CD4-positive, alpha-beta T cell (primary cell): ENCODE results near the gene NR0B2. TPM values are rescaled to one million over a fixed set of nuclear protein-coding genes. Genes with fewer than 3 reads are reported as not detected.

ENCODE experiments used
- ATAC-seq: fragments of 200-7000 bp; cut with Tn5 transposase; one replicate; pipeline ENCODE4 v1.10.0; 2022; ENCODE audit warnings: mild to moderate bottlenecking; ENCODE audit not compliant: poor library complexity
- CTCF ChIA-PET: fragments of 350-600 bp; sonication (Branson Sonifier 250); formaldehyde crosslinking; loops from one replicate; lab custom pipeline; 2021; ENCODE audit warnings: antibody characterized with exemption, inconsistent platforms; lab: Charles Lee
- POLR2A ChIA-PET: fragments of 350-600 bp; sonication (Branson Sonifier 250); formaldehyde crosslinking; loops from one replicate; lab custom pipeline; 2021; ENCODE audit warnings: antibody characterized with exemption, inconsistent platforms; lab: Charles Lee
- DNase-seq, 14 experiments: peaks; one replicate each; pipeline ENCODE4 v3.0.0-alpha.2; 2013 to 2020; ENCODE audit warnings: mixed read lengths in 2 of 14
- H3K27ac ChIP-seq, 2 donors: one replicate each; pipeline versions ENCODE4 v1.5.1 to v1.7.0; 2013; ENCODE audit warnings: low read length in 2 of 2, low read depth in 1 of 2, mild to moderate bottlenecking in 1 of 2
- H3K27me3 ChIP-seq, 2 experiments: 1 replicate in 1 of 2; 2 replicates in 1 of 2; pipeline versions ENCODE4 v1.6.1 to v1.7.0; 2013; ENCODE audit warnings: low read length in 2 of 2, control low read depth in 1 of 2, mild to moderate bottlenecking in 1 of 2, moderate library complexity in 1 of 2; ENCODE audit not compliant: insufficient read depth in 2 of 2, control insufficient read depth in 1 of 2
- H3K36me3 ChIP-seq: one replicate; pipeline ENCODE4 v1.6.1; 2013; ENCODE audit warnings: low read length, control low read depth; ENCODE audit not compliant: insufficient read depth
- H3K4me1 ChIP-seq: one replicate; pipeline ENCODE4 v1.6.1; 2013; ENCODE audit warnings: low read length, control low read depth; ENCODE audit not compliant: insufficient read depth
- H3K4me3 ChIP-seq: one replicate; pipeline ENCODE4 v1.5.1; 2013; ENCODE audit warnings: mild to moderate bottlenecking, low read length, moderate library complexity
- H3K9me3 ChIP-seq, 2 experiments: 1 replicate in 1 of 2; 2 replicates in 1 of 2; pipeline versions ENCODE4 v1.6.1 to v1.7.0; 2013; ENCODE audit warnings: low read length in 2 of 2, mild to moderate bottlenecking in 2 of 2, control low read depth in 1 of 2, moderate library complexity in 1 of 2; ENCODE audit not compliant: control insufficient read depth in 1 of 2, insufficient read depth in 1 of 2
- H3K27ac Mint-ChIP-seq: one replicate; pipeline ENCODE4 v1.8.0; 2020; ENCODE audit warnings: mixed read lengths
- H3K27me3 Mint-ChIP-seq: one replicate; pipeline ENCODE4 v1.8.0; 2021; ENCODE audit warnings: mixed read lengths
- H3K36me3 Mint-ChIP-seq: one replicate; pipeline ENCODE4 v1.8.0; 2021; ENCODE audit warnings: low read depth, mixed read lengths
- H3K4me1 Mint-ChIP-seq: one replicate; pipeline ENCODE4 v1.8.0; 2021; ENCODE audit warnings: low read depth, mixed read lengths
- H3K4me3 Mint-ChIP-seq: one replicate; pipeline ENCODE4 v1.8.0; 2020; ENCODE audit warnings: mild to moderate bottlenecking, mixed read lengths
- H3K9me3 Mint-ChIP-seq: one replicate; pipeline ENCODE4 v1.8.0; 2020; ENCODE audit warnings: mixed read lengths
- intact Hi-C, 2 experiments: fragments of 100-400 bp; cut with DNase I in 1 of 2; cut with micrococcal nuclease in 1 of 2; formaldehyde crosslinking; loops; one replicate each; pipeline versions ENCODE4 v1.15.1 to v1.9.0; 2023 to 2025; cut with DNase I, micrococcal nuclease
- total RNA-seq, 174 experiments: library from RNA in 2 of 174; stranded (reverse) in 2 of 174; gene quantifications; one replicate each; pipeline ENCODE4 v1.2.3 and lab custom pipeline; 2021 to 2026
- TF ChIP-seq, protein P1 (sequence below): fragments of 200-600 bp; IDR thresholded peaks from one replicate; pipeline ENCODE4 v1.8.0; 2022; ENCODE audit warnings: antibody characterized with exemption, mild to moderate bottlenecking

NR0B2 gene
- total RNA-seq, 2 experiments from 2014 or later, result not detected

GRCh38 chr1:26938659-26939025 lies 24.9 kb upstream of the NR0B2 start:
- peaks cover 64% of the 10 kb centered on the region for H3K36me3 Mint-ChIP-seq
- Histone ChIP-seq H3K36me3 (peaks cover 47% of the 10 kb centered on the region), H3K4me1 (no peaks in the 10 kb centered on the region), H3K27ac (no peak overlapping the region), H3K27me3 (no peaks in the 10 kb centered on the region), H3K4me3 (no peak overlapping the region), H3K9me3 (no peaks in the 10 kb centered on the region)
- POLR2A ChIA-PET, result no interaction called here
- H3K27ac Mint-ChIP-seq, result no peak overlapping the region
- no peaks in the 10 kb centered on the region for H3K9me3 Mint-ChIP-seq
- intact Hi-C loops, result no loop called here
- H3K4me3 Mint-ChIP-seq, result no peak overlapping the region
- DNase-seq (no peak), ATAC-seq (no peak)
- TF ChIP-seq, protein P1, sequence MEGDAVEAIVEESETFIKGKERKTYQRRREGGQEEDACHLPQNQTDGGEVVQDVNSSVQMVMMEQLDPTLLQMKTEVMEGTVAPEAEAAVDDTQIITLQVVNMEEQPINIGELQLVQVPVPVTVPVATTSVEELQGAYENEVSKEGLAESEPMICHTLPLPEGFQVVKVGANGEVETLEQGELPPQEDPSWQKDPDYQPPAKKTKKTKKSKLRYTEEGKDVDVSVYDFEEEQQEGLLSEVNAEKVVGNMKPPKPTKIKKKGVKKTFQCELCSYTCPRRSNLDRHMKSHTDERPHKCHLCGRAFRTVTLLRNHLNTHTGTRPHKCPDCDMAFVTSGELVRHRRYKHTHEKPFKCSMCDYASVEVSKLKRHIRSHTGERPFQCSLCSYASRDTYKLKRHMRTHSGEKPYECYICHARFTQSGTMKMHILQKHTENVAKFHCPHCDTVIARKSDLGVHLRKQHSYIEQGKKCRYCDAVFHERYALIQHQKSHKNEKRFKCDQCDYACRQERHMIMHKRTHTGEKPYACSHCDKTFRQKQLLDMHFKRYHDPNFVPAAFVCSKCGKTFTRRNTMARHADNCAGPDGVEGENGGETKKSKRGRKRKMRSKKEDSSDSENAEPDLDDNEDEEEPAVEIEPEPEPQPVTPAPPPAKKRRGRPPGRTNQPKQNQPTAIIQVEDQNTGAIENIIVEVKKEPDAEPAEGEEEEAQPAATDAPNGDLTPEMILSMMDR, result no peak
- no peaks in the 10 kb centered on the region for H3K4me1 Mint-ChIP-seq
- no peaks in the 10 kb centered on the region for H3K27me3 Mint-ChIP-seq
- CTCF ChIA-PET, result no interaction called here

GRCh38 chr1:26938004-26938658 lies 24.4 kb upstream of the NR0B2 start:
- CTCF ChIA-PET, result no interaction called here
- ATAC-seq, result no peak
- Histone ChIP-seq H3K27ac (no peak overlapping the region), H3K36me3 (peaks cover 44% of the 10 kb centered on the region), H3K4me1 (no peaks in the 10 kb centered on the region), H3K27me3 (no peaks in the 10 kb centered on the region), H3K9me3 (no peaks in the 10 kb centered on the region), H3K4me3 (no peak overlapping the region)
- H3K9me3 Mint-ChIP-seq, result no peaks in the 10 kb centered on the region
- H3K4me3 Mint-ChIP-seq, result no peak overlapping the region
- H3K36me3 Mint-ChIP-seq, result peaks cover 64% of the 10 kb centered on the region
- intact Hi-C loops, result no loop called here
- no peak overlapping the region for H3K27ac Mint-ChIP-seq
- no peaks in the 10 kb centered on the region for H3K4me1 Mint-ChIP-seq
- POLR2A ChIA-PET, result no interaction called here
- DNase-seq, result no peak
- H3K27me3 Mint-ChIP-seq, result no peaks in the 10 kb centered on the region
- TF ChIP-seq, protein P1, result no peak

GRCh38 chr1:26936823-26937222 lies 23.0 kb upstream of the NR0B2 start:
- Histone ChIP-seq H3K27me3 (no peaks in the 10 kb centered on the region), H3K4me1 (no peaks in the 10 kb centered on the region), H3K36me3 (peaks cover 42% of the 10 kb centered on the region), H3K4me3 (no peak overlapping the region), H3K27ac (no peak overlapping the region), H3K9me3 (no peaks in the 10 kb centered on the region)
- no peaks in the 10 kb centered on the region for H3K9me3 Mint-ChIP-seq
- no peak overlapping the region for H3K4me3 Mint-ChIP-seq
- ChIA-PET CTCF (no interaction called here), POLR2A (interaction anchor here (1.1 kb wide), 1 partner anchor 37 kb away, joined by 3 read pairs; the partner anchor contains the start of gene GPATCH3)
- no peaks in the 10 kb centered on the region for H3K27me3 Mint-ChIP-seq
- DNase-seq (no peak), ATAC-seq (no peak)
- peaks cover 61% of the 10 kb centered on the region for H3K36me3 Mint-ChIP-seq
- no peak overlapping the region for H3K27ac Mint-ChIP-seq
- TF ChIP-seq, protein P1, result no peak
- intact Hi-C loops, result no loop called here
- H3K4me1 Mint-ChIP-seq, result no peaks in the 10 kb centered on the region
